G401.6 (cell line): ENCODE data around the gene PRL.

Source experiments
- FAIRE-seq: peaks from 2 replicates; lab custom pipeline; 2012; peaks lifted over from hg19 to GRCh38; lab: Jason Lieb, UNC

Gene PRL

GRCh38 chr6:22296936-22297335 lies at the start of gene PRL:
PRL (minus strand) TSS chr6:22297036; CDS start chr6:22296982, 54 bp downstream.
- no peak for FAIRE-seq

GRCh38 chr6:22343864-22344263 lies 47.0 kb upstream of the PRL start:
- no peak for FAIRE-seq

DNA sequence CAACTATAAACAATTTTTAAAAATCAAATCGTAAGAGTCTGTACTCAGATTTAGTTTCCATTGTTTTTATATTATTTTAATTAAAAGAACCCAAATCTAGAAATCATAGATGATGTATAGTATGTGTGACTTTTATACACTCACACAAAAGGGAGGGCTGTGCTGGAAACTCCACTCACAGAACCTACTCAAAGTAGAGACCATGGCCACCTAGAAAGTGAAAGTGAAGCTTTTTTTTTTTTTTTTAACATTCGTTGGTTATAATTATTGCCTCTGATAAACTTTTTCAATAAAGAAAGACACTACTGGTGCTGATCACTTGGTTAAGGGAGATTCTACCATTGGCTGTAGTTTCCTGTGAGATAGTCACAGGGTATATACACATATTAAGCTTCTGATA lies 37.9 kb upstream of the PRL start:
- FAIRE-seq, result no peak

DNA sequence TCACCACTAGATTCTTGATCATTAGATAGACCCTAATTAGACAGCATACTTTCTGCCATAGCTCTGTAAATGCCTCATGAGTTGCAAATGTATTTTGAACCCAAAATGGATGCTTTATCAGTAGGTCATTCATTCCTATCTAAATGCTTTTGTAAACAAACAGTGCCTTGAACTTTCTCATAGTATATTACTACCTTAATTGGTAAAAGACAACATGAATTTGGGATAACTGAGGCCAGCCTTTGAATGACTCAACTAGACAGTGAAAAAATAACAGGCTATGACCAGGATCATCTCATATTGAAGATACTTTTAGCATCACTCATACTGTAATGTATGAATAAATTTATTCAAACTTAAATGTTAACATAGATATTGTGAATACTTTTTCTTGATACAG lies 37.0 kb upstream of the PRL start:
- no peak for FAIRE-seq

- FAIRE-seq, result no peak
Observed at GRCh38 chr6:22332711-22333110, 35.9 kb upstream of the PRL start.

- no peak for FAIRE-seq
Observed at GRCh38 chr6:22332216-22332615, 35.4 kb upstream of the PRL start.

DNA sequence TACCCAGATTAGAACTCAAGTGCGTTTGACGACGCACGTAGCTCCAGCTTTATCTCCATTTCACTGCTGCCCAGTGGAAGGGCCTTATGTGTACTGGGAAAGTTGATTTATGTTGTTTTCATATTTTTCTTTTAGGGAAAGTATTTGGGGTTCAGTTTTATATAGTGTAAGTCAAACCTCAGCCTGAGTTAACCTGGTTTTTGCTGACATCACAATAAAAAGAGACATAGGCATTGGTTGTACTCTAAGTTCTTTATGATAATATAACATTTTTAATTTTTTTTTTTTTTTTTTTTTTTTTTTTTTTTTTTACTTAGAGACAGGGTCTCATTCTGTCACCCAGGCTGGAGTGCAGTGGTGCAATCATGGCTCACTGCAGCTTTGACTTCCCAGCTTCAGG lies 34.1 kb upstream of the PRL start:
- FAIRE-seq, result no peak

DNA sequence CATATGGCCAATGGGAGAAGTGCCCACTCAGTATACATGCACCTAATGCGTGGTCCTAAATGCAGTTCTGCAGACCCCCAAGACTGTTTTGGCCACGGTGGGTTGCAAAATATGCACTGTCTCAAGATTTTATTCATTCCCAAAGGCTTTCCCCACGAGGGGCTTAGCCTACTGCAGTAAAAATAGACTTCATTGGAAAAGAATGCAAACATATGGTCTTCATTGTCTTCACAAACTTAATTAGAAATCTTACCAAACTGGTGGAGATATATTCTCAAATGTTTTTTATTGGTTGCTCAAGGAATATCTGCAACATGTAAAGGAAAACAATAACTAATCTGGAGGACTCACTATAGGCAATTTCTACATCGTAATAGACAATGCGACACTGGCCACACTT lies 31.6 kb upstream of the PRL start:
- FAIRE-seq, result no peak

DNA sequence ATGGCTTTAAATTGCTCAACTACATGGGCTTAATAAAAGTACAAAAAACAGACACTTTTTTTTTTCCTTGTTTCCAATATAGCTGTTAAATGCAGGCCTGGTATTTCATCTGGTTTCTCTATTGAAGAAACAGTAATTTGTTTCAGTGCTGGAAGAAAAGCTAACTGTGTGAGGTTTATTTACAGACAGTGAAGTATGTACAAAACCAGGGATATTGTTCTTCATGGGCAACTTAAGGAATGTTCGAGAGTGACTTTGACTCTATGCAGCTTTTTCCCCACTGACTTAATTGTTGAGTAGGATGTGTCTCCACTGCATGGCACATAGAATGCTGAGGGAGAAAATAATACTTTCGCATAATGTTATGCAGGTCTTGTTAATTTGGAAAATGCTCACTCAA lies 31.0 kb upstream of the PRL start:
- no peak for FAIRE-seq

DNA sequence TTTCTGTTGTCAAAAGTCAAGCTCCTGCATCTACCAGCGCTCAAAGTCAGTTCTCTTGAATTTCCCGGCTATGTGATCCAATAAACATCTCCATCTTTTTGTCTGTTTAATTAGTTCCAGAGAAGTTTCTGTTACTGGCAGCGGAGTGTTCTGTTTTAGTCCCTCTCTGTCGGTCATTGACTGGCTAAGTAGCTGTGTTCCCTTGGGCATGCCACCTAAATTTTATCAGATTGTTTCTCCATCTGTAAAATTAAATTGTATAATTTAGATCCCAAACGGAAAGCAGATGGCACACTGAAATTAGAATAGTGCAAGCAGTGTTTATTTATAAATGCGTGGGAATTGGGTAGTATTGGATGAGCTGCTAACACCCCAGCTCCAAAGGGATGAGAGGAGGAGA lies 29.7 kb upstream of the PRL start:
- no peak for FAIRE-seq

GRCh38 chr6:22325481-22325880 lies 28.6 kb upstream of the PRL start:
- no peak for FAIRE-seq

DNA sequence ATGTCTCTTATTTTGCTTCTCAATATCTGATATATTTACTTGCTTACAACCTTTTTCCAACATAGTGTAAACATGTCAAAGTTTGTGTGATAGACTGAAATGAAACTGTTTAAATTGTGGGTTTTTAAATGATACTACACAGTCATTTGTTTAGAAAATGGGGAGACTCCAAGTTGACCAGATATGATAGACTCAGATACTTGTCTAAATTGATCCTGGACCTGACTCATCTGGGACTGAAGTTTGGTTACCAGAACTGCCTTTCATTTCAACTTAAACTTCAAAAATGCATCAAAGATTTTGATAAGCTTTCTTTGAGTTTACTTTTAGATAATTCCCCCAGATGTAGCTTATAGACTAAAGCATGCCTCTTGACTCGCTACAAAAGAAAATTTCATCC lies 27.0 kb upstream of the PRL start:
- FAIRE-seq, result no peak

DNA sequence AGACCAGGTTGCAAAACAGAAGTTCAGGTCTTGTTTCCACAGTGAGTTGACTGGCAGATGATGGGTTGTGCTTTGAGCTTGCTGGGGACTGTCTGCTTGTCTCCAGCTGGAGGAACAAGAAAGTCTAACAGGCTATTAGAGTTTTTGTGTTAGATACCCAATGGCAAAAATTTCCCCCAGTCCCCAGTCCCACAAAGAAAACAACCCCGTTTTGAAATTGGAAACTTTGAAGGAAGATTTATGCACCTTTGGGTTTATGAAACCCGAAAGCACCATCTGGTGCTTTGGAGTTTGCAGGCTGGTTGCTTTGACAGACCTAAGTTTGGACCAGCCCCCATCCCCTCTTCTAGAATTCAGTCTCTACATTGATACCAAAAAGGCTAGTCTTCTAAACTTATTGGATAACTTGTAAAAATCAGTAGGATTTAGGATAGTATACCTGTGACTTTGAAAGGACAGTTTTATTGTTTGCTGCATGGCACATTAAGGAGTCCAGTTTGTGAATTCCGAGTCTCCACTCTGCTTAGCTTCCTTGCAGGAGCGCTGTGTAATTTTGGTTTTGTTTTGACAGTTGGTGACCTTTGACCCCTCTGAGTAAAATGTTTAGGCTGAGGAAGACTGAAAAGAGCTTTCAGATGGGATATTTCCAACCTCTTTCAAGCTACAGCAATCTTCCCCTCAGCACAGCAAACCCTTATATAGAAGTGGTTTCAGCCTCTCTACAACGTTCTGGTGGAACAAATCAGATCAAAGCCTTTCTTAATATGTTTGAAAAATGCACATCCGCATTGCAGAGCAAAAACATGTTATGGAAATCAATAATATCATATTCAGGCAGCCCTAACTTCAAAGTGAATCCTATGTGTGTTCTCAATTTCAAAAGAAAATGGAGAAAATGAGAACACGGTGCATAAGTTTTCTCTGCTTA lies 25.5 kb upstream of the PRL start:
- no peak for FAIRE-seq

GRCh38 chr6:22320750-22321149 lies 23.9 kb upstream of the PRL start:
- FAIRE-seq, result no peak

- FAIRE-seq, result no peak
Observed at GRCh38 chr6:22318404-22318803, 21.6 kb upstream of the PRL start.

DNA sequence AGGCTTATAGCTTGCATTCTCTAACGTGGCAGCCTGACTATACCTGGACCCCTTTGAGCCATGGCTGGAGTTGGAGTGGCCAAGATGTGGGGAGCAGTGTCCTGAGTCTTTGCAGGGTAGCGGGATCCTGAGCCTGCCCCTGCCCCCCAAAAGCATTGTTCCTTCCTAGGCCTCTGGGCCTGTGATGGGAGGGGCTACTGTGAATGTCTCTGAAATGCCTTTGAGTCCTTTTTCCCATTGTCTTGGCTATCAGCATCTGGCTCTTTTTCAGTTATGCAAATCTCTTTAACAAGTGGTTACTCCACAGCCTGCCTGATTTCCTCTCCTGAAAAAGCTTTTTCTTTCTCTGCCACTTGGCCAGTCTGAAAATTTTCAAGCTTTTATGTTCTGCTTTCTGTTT lies 17.0 kb upstream of the PRL start:
- FAIRE-seq, result no peak

- FAIRE-seq, result no peak
Observed at GRCh38 chr6:22308939-22309338, 12.1 kb upstream of the PRL start.

- FAIRE-seq, result no peak
Observed at GRCh38 chr6:22306741-22307466, 10.1 kb upstream of the PRL start.

DNA sequence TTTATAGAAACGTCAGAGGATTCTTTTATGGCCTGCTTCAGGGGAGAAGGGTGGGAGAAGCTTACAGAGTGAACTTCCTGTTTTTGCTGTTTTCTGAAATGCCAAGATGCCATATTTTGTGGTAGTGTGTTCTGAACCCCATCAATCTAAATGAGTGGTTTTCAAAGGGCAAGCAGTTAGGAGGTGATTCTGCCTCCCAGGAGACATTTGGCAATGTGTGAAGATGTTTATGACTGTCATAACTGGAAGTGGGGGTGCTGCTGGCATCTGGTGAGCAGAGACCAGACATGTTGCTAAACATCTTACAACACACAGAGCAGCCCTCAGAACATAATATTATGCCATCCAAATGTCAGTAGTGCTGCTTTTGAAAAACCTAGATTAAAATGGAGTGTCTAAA lies 6.0 kb upstream of the PRL start:
- no peak for FAIRE-seq

- no peak for FAIRE-seq
Observed at GRCh38 chr6:22300273-22300998, 3.6 kb upstream of the PRL start.

DNA sequence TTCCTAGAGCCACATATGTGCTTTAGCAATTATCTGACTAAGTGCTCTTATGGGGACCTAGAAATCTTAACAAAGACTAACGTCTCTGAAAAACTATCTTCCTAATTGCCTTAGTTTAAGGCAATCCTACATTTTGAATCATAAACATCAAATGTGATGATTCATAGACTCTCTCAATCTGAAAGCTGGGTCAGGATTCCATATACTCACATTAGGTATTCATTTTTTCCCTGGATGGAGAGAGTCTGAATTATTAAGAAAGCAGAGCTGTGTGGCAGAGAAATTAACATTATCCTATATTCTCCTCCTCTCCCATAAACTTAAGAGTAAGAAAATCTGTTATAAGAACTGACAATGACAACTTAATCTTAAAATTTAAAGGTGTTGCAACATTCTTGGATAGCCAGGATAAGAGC lies 1.6 kb upstream of the PRL start:
- no peak for FAIRE-seq

- FAIRE-seq, result no peak
Observed at GRCh38 chr6:22296067-22296466, 769 bp downstream of the PRL start.

DNA sequence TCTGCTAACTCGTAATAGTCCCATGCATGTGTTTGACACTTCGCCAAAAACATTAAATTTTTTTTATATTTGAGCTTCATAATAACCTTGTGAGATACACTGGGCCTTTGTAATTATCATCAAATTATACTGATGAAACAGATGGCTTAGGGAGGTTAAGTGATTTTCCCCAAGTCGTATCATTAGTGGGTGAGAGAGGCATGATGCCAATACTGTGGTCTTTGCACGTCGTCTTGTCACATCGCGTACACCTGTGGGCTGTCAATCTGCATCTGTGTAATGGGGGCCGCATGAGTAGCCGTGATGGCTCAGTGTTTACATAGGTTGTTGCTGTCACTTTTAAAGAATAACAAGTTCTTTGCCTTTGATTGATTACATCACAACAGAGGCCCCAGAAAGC lies 1.7 kb downstream of the PRL start:
- no peak for FAIRE-seq
